SK-N-SH treated with all-trans-retinoic acid at 6 μM for 48 hours (cell line): ENCODE data around the gene PDIA3.

ENCODE experiments used
- ARNTL ChIP-seq: fragments of 450-650 bp; formaldehyde crosslinking; IDR thresholded peaks from 2 replicates; pipeline ENCODE4 v1.5.0; 2020; ENCODE audit warnings: low read depth, mild to moderate bottlenecking, moderate library complexity, borderline replicate concordance
- BACH2 ChIP-seq: fragments of 250-450 bp; sonication (Bioruptor Pico); IDR thresholded peaks from 2 replicates; pipeline ENCODE4 v1.9.0; 2021; ENCODE audit warnings: mild to moderate bottlenecking, borderline replicate concordance
- CREB5 ChIP-seq: fragments of 250-450 bp; sonication (Bioruptor Pico); IDR thresholded peaks from 2 replicates; pipeline ENCODE4 v1.5.1; 2020; ENCODE audit warnings: low read depth, mild to moderate bottlenecking, moderate library complexity
- CSDC2 ChIP-seq: fragments of 250-450 bp; sonication (Bioruptor Pico); IDR thresholded peaks from 2 replicates; pipeline ENCODE4 v1.5.0; 2020; ENCODE audit warnings: mild to moderate bottlenecking, moderate library complexity
- ESRRG ChIP-seq: fragments of 250-450 bp; sonication (Bioruptor Pico); IDR thresholded peaks from 2 replicates; pipeline ENCODE4 v1.6.1; 2021; ENCODE audit warnings: mild to moderate bottlenecking
- ISL1 ChIP-seq: fragments of 250-450 bp; sonication (Bioruptor Pico); IDR thresholded peaks from 2 replicates; pipeline ENCODE4 v2.1.2; 2022; ENCODE audit warnings: mild to moderate bottlenecking, moderate library complexity
- OSR1 ChIP-seq: fragments of 250-450 bp; sonication (Bioruptor Pico); IDR thresholded peaks from 2 replicates; pipeline ENCODE4 v1.8.0; 2022; ENCODE audit warnings: moderate library complexity, mild to moderate bottlenecking, inconsistent platforms
- PATZ1 ChIP-seq: fragments of 250-450 bp; sonication (Bioruptor Pico); IDR thresholded peaks from 2 replicates; pipeline ENCODE4 v1.8.0; 2020; ENCODE audit warnings: mild to moderate bottlenecking, moderate library complexity, borderline replicate concordance
- RARB ChIP-seq: fragments of 250-450 bp; sonication (Bioruptor Pico); IDR thresholded peaks from 2 replicates; pipeline ENCODE4 v1.8.0; 2021; ENCODE audit warnings: mild to moderate bottlenecking, moderate library complexity
- TOX ChIP-seq: fragments of 250-450 bp; sonication (Bioruptor Pico); IDR thresholded peaks from 2 replicates; pipeline ENCODE4 v1.8.0; 2021; ENCODE audit warnings: mild to moderate bottlenecking, moderate library complexity, borderline replicate concordance
- ZFP30 ChIP-seq: fragments of 450-650 bp; formaldehyde crosslinking; IDR thresholded peaks from 2 replicates; pipeline ENCODE4 v1.5.0; 2022; ENCODE audit warnings: mild to moderate bottlenecking, moderate library complexity
- ZNF70 ChIP-seq: fragments of 450-650 bp; formaldehyde crosslinking; IDR thresholded peaks from 2 replicates; pipeline ENCODE4 v1.5.0; 2020; ENCODE audit warnings: mild to moderate bottlenecking, moderate library complexity
- ZNF8 ChIP-seq: fragments of 450-650 bp; formaldehyde crosslinking; IDR thresholded peaks from 2 replicates; pipeline ENCODE4 v1.5.0; 2020; ENCODE audit warnings: mild to moderate bottlenecking, moderate library complexity

GRCh38 chr15:43791993-43792760, 45.9 kb downstream of the PDIA3 start, which contains the start of gene SERF2:
- TF ChIP-seq BACH2 (CRISPR knock-in tag) (no peak), CREB5 (CRISPR knock-in tag) (no peak), PATZ1 (CRISPR knock-in tag) (no peak), RARB (CRISPR knock-in tag) (no peak), CSDC2 (CRISPR knock-in tag) (no peak), ISL1 (CRISPR knock-in tag) (no peak), ARNTL (CRISPR knock-in tag) (no peak), OSR1 (no peak), ESRRG (CRISPR knock-in tag) (no peak), ZNF70 (CRISPR knock-in tag) (no peak), ZNF8 (no peak), TOX (CRISPR knock-in tag) (no peak), ZFP30 (no peak)
